Body of pancreas (tissue), 4 donors: ENCODE results near the gene SYT2.

Experiments used
- CTCF ChIP-seq, 7 experiments: fragments of 450-650 bp in 4 of 7; fragments of 200-600 bp in 3 of 7; sonication (generic) in 3 of 7; IDR thresholded peaks; one replicate each; pipeline ENCODE4 v1.5.1; 2016 to 2019; ENCODE audit warnings: antibody characterized with exemption in 7 of 7
- POLR2A ChIP-seq, 3 donors: fragments of 450-650 bp; IDR thresholded peaks; one replicate each; pipeline ENCODE4 v1.6.1; 2016; ENCODE audit warnings: antibody characterized with exemption in 3 of 3, mild to moderate bottlenecking in 2 of 3

GRCh38 chr1:202752774-202753173 lies 42.5 kb upstream of the SYT2 start:
- TF ChIP-seq CTCF (IDR thresholded peaks at IDR 0.05) (no peak), POLR2A (IDR thresholded peaks at IDR 0.05) (no peak)
